Body of pancreas (tissue), 4 donors: ENCODE measurements around the gene AMIGO3. TPM values are rescaled to one million over a fixed set of nuclear protein-coding genes. Genes with fewer than 3 reads are reported as not detected.

Experiments
- ATAC-seq: fragments of 150-250 bp; one replicate; pipeline ENCODE4 v1.9.1; 2016
- DNase-seq, 4 donors: peaks; one replicate each; pipeline ENCODE4 v3.0.0-alpha.2; 2019
- H3K27ac ChIP-seq, 4 donors: fragments of 200-600 bp; sonication (generic); 1 replicate in 3 of 4; 2 replicates in 1 of 4; pipeline versions ENCODE4 v1.5.1 to v1.6.1; 2016 to 2019; ENCODE audit warnings: mild to moderate bottlenecking in 1 of 4, mixed read lengths in 1 of 4, moderate library complexity in 1 of 4
- H3K27me3 ChIP-seq, 2 donors: fragments of 200-600 bp; sonication (generic); one replicate each; pipeline ENCODE4 v1.6.0; 2016; ENCODE audit warnings: mild to moderate bottlenecking in 1 of 2
- H3K36me3 ChIP-seq, 2 donors: fragments of 200-600 bp; sonication (generic); replicated peaks in 1 of 2; 2 replicates each; pipeline ENCODE4 v1.5.1; 2016; ENCODE audit warnings: low read depth in 2 of 2; ENCODE audit not compliant: insufficient read depth in 1 of 2
- H3K4me1 ChIP-seq: fragments of 200-600 bp; sonication (generic); one replicate; pipeline ENCODE4 v1.6.0; 2016
- H3K4me3 ChIP-seq, 2 donors: fragments of 200-600 bp; sonication (generic); 1 replicate in 1 of 2; 2 replicates in 1 of 2; pipeline ENCODE4 v1.5.1; 2016 to 2019
- H3K9me3 ChIP-seq, 3 donors: fragments of 200-600 bp; sonication (generic); 1 replicate in 2 of 3; 2 replicates in 1 of 3; pipeline ENCODE4 v1.5.1; 2016
- POLR2A ChIP-seq, 3 donors: fragments of 450-650 bp; IDR thresholded peaks; one replicate each; pipeline ENCODE4 v1.6.1; 2016; ENCODE audit warnings: antibody characterized with exemption in 3 of 3, mild to moderate bottlenecking in 2 of 3
- WGBS, 2 donors: methylation state at CpG; one replicate each; pipeline ENCODE4 v1.1.5; 2017; 5-methylcytosine and 5-hydroxymethylcytosine counted together
- intact Hi-C: fragments of 100-400 bp; cut with DNase I; formaldehyde crosslinking; loops from one replicate; pipeline ENCODE4 v1.15.1; 2023
- total RNA-seq, 2 donors: library from RNA; depleted of rRNA; stranded (reverse); fragments of >200 nt; gene quantifications; one replicate each; pipeline ENCODE4 v1.1.0, GENCODE V29; 2016
- TF ChIP-seq, protein P1 (sequence below), 7 experiments: fragments of 450-650 bp in 4 of 7; fragments of 200-600 bp in 3 of 7; sonication (generic) in 3 of 7; IDR thresholded peaks; one replicate each; pipeline ENCODE4 v1.5.1; 2016 to 2019; ENCODE audit warnings: antibody characterized with exemption in 7 of 7

AMIGO3 gene
- total RNA-seq, 2 donors from 2014 or later, result 2.0 to 2.1 TPM

DNA sequence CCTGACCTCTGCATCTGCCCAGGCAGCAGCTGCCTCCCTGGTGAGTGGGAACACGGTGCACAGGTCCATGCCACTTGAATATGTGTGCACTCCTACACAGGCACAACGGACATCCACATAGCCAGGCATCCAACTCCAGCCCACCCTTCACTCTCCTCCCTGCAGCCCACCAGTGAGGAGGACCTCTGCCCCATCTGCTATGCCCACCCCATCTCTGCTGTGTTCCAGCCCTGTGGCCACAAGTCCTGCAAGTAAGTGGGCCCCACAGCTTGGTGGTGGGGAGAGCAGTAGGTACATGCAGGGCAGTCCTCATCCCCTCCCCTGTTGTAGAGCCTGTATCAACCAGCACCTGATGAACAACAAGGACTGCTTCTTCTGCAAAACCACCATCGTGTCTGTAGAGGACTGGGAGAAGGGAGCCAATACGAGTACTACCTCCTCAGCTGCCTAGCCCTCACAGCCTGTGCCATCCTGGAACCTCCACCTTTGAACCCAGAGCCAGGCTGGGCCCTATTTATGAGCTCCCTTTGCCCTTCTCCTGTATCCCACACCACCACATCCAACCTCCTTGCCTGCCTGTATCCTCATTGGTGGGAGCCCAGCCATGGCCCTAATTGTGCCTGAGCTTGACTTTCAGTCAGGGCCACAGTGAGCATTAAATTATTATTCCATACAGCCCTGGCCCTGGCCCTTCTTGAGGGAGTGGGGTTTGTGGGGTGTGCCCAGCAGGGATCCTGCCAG is 1.5 kb upstream of the AMIGO3 start:
- ATAC-seq (no peak), DNase-seq (peak in 1 of 4 donors; percentile 11)
- peaks cover 0 to 4% of the 10 kb centered on the region in 2 donors for H3K36me3 ChIP-seq
- H3K27ac ChIP-seq, result peak overlapping the region in 1 of 4 donors; percentile 66
- peaks cover 62% of the 10 kb centered on the region for H3K4me1 ChIP-seq
- intact Hi-C loops, result no loop called here
- WGBS, 2 donors, result 56 to 69% methylated on average over 4 of the region's 4 CpGs
- TF ChIP-seq POLR2A (IDR thresholded peaks at IDR 0.05), result peak in 1 of 3 donors; percentile 20
- TF ChIP-seq, protein P1, sequence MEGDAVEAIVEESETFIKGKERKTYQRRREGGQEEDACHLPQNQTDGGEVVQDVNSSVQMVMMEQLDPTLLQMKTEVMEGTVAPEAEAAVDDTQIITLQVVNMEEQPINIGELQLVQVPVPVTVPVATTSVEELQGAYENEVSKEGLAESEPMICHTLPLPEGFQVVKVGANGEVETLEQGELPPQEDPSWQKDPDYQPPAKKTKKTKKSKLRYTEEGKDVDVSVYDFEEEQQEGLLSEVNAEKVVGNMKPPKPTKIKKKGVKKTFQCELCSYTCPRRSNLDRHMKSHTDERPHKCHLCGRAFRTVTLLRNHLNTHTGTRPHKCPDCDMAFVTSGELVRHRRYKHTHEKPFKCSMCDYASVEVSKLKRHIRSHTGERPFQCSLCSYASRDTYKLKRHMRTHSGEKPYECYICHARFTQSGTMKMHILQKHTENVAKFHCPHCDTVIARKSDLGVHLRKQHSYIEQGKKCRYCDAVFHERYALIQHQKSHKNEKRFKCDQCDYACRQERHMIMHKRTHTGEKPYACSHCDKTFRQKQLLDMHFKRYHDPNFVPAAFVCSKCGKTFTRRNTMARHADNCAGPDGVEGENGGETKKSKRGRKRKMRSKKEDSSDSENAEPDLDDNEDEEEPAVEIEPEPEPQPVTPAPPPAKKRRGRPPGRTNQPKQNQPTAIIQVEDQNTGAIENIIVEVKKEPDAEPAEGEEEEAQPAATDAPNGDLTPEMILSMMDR (IDR thresholded peaks at IDR 0.05), result no peak
- no peaks in the 10 kb centered on the region for H3K9me3 ChIP-seq
- no peak overlapping the region for H3K4me3 ChIP-seq
- H3K27me3 ChIP-seq, result no peaks in the 10 kb centered on the region

DNA sequence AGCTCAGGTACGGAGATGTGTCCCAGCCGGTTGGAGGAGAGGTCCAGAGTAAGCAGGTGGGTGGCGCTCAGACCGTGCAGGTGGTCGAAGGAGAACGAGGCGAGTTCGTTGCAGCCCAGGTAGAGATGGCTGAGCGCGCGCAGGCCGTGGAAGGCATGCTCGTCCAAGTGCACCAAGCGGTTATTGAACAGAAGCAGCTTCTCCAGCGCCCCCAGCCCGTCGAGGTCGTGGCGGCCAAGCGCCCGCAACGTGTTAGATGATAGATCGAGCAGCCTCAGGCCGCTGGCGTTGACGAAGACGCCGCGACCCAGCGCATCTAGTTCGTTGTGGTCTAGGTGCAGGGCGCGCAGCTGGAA is 648 bp downstream of the AMIGO3 start:
- H3K27ac ChIP-seq, result peak overlapping the region in 3 of 4 donors; percentile 1 to 69 (median 66)
- no peak for ATAC-seq

DNA sequence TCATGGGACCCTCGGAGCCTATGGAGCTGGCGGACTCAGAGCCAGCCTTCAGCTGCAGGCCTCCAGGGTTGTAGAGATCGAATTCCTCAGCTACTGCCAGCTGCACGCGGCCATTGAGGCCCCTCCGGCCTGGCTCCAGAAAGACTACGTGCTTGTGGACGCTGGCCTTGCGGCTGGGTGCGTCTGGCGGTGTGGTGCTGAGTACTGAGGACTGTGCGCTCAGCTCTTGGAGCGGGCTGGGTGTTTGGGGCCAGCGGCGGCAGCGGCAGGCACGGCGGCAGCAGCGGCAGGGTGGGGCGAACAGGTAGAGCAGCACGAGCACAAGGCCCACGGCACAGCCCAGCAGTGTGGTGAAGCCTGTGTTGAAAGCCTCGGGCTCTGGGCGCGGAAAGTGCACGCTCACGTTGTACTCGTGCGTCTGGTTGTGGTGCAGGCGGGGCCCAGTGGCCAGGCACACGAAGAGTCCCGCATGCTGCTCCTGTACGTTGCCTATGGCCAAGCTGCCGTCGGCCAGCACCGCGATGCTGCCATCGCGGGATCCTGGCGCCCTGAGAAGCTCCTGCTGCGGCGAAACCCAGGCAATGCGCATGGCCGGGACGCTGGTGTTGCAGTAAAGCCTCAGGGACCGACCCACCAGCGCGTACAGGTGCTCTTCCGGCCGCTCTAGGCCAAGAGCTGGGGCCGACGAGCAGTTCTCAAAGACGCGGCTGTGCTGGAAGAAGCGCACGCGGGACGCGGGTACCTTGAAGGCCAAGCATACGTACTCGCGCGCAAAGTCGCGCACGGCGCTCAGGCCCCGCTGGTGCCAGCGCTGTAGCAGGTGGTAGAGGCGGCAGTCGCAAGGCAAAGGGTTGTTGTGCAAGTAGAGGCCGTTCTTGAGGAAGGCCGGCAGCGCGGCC is 1.3 kb downstream of the AMIGO3 start:
- intact Hi-C loops, result no loop called here

More for the DNA sequence above, 648 bp downstream of the AMIGO3 start:
- intact Hi-C loops, result no loop called here
- WGBS, 2 donors, result 15 to 26% methylated on average over 19 to 31 of the region's 33 CpGs
- peaks cover 0 to 4% of the 10 kb centered on the region in 2 donors for H3K36me3 ChIP-seq
- no peaks in the 10 kb centered on the region for H3K27me3 ChIP-seq
- no peaks in the 10 kb centered on the region for H3K9me3 ChIP-seq
- H3K4me1 ChIP-seq, result peaks cover 51% of the 10 kb centered on the region
- no peak overlapping the region for H3K4me3 ChIP-seq
- DNase-seq, result peak in 1 of 4 donors; percentile 45
- TF ChIP-seq, protein P1 (IDR thresholded peaks at IDR 0.05), result no peak
- TF ChIP-seq POLR2A (IDR thresholded peaks at IDR 0.05), result no peak

DNA sequence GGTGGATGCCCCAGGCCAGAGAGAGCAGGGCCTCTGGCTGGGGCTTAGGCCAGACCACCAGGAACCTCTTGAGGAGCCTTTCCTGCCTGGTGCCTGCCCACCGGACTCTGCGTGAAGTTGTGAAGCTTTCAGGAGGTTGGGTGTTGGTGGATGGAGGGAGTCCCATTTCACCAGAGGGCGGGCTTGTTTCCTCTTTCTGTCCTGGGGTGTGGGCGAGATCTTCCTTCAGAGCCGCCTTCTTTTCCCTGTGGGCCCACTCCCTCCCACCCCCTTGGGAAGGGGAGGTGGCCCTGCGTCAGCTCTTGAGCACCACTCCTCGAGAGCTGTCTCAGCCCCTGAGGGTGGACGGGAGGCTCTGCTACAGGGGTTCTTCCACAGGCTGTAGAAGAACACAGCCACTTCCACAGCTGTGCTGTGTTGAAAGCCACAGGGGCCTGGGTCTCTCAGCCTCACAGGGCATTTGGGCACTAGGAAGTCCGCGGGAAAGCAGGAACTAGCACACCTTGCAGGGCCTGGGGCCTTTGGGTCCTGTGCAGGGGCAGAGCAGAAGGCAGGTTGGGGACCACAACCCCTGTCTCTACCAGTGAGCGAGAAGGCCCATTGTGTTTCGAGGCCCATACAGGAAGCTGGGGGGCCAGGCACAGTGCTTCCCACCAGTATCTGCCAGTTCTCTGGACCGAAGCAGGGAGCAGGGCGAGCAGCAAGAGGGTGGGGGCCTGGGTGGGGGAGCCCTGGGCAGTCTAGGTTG is 2.1 kb downstream of the AMIGO3 start:
- DNase-seq (peak in 1 of 4 donors; percentile 12), ATAC-seq (no peak)
- H3K4me3 ChIP-seq, result no peak overlapping the region
- WGBS, 2 donors, result 89 to 92% methylated on average over 6 to 14 of the region's 14 CpGs
- peaks cover 0 to 4% of the 10 kb centered on the region in 2 donors for H3K36me3 ChIP-seq
- no peaks in the 10 kb centered on the region for H3K9me3 ChIP-seq
- TF ChIP-seq POLR2A (IDR thresholded peaks at IDR 0.05), result no peak
- TF ChIP-seq, protein P1 (IDR thresholded peaks at IDR 0.05), result no peak
- intact Hi-C loops, result no loop called here
- H3K4me1 ChIP-seq, result peaks cover 40% of the 10 kb centered on the region
- no peak overlapping the region for H3K27ac ChIP-seq
- no peaks in the 10 kb centered on the region for H3K27me3 ChIP-seq

More for the DNA sequence above, 1.3 kb downstream of the AMIGO3 start:
- no peak overlapping the region for H3K4me3 ChIP-seq
- H3K27ac ChIP-seq, result no peak overlapping the region
- WGBS, 2 donors, result 66 to 75% methylated on average over 44 to 73 of the region's 75 CpGs
- no peak for TF ChIP-seq POLR2A (IDR thresholded peaks at IDR 0.05)
- TF ChIP-seq, protein P1 (IDR thresholded peaks at IDR 0.05), result no peak
- ATAC-seq (no peak), DNase-seq (peak in 2 of 4 donors; percentile 43 to 46)
- H3K4me1 ChIP-seq, result peaks cover 48% of the 10 kb centered on the region
- H3K9me3 ChIP-seq, result no peaks in the 10 kb centered on the region
- H3K27me3 ChIP-seq, result no peaks in the 10 kb centered on the region
- H3K36me3 ChIP-seq, result peaks cover 0 to 4% of the 10 kb centered on the region in 2 donors
